NCI-H524 treated with DMSO at 0.1 percent for 48 hours (cell line): ENCODE measurements around the gene ANTXR1.

Experiments
- DNase-seq: peaks from one replicate; lab custom pipeline; 2025; lab: John Stamatoyannopoulos, UW

Gene ANTXR1

DNA sequence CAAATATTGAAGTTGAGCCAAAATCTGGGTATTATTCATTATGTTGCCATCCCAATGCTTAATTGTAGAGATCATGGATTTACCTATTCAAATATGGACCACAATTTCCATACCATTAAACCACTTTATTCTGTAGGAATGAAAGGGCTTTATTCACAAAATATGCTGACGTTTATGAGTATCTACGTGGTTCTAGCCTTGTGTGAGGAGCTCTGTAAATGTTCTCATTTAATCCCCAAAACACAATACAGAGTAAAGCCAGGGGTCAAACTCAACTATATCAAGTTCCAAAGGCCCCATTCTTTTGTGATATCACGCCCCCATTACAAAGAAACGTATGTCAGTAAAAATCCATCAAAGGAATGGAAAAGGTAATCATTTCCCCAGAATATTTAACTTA lies 61.9 kb downstream of the ANTXR1 start:
- no peak for DNase-seq

DNA sequence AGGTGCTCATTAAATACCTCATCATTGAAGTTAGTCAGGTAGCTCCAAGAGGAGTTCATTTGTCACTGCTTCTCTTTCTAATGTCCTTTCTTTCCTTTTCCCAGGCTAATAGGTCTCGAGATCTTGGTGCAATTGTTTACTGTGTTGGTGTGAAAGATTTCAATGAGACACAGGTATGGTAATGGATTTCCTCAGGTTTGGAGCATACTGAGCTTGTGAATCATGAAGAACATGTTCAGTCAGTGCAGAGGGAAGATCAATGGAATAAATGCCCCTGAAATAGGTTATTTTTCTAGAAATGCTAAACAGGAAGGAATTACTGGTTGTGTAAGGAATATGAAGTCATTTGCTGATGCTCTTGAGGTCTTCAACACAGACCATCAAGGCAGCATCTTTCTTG lies 62.5 kb downstream of the ANTXR1 start:
- no peak for DNase-seq

DNA sequence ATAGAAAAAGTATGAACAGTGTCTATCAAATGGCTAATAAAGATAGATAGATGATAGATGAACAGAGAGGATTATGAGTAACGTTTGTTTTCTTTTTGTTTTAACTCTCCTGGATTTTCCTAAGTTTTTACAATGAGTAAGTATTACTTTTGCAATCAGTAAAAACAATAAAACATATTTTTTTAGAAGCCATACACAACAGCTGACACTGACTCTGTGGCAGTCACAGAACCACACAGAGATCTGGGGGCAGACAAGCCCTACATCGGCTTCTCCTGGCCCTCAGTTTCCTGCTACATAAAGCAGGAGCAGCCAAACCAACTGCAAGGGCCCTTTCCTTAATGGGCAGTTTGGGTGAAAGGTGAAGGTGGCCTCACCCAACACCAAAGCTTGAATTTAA lies 63.6 kb downstream of the ANTXR1 start:
- no peak for DNase-seq

DNA sequence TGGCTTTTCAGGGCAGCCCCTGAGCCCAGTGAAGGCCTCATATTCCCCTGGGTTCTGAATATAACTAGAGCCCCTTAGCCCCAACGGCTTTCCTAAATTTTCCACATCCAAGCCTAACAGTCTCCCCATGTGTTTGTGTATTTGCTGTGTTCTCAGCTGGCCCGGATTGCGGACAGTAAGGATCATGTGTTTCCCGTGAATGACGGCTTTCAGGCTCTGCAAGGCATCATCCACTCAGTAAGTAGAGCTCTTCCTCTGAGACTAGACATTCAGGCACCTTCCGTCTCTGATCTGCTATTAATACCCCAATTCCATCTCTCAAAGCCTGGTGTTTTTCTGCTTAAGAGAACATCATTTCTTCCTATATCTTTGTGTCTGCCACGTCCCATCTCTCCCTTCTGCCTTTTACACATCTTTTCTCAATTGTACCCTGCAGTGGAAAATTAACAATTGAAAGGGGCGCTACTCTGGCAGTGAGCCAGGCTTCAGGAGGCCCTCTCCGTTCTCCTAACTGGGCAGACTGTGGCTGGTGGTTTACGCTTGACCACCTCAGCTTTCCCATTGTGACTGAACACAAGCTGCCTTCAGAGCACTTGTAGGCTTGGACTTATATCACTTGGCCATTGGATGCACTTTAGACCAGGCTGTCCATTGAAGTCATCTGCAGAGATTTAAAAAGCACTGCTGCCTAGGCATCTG lies 64.4 kb downstream of the ANTXR1 start:
- no peak for DNase-seq

DNA sequence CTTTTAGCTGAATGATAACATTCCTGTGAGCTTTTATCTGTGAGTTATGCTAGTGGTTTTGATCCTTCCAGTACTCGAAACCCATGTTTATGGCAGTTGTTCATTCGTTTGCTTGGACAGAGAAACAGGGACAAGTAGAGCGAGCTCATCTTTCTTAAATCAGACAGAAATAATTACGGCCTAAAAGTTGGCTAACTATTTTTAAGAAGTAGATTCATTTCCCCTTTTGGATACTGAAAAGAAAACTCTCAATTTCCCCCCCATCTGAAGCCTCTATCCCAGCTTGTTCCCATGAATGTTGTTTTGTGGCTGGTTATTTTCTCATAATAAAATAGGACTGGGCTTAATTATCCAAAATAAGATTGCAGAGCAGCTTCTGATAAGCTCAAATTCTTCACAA lies 67.1 kb downstream of the ANTXR1 start:
- DNase-seq: no peak

DNA sequence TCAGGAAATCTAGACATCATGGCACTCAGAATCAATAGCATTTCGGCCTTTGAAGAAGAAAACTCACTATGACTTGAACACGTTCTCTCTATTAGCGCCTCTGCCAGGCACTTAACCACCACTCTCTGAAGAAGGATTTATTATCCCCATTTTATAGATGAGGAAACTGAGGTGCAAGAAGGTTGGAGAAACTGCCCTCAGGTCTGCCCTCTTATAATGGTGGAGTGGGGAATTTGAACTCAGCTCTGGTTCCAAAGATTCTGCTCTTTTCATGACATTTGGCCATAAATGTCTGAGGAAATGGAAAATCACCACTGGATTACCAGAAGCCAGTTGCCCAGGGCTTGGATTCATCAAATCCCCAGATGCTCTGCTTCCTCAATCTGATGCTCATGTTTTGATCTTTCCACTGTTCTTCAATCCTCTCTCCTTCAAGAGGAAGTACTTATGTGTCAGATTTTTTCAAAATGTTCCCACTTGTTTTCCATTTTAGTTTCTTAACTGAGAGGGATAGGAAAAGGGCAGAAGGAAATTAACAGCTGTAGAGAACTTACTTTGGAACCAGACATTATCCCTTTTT lies 68.1 kb downstream of the ANTXR1 start:
- DNase-seq: no peak

DNA sequence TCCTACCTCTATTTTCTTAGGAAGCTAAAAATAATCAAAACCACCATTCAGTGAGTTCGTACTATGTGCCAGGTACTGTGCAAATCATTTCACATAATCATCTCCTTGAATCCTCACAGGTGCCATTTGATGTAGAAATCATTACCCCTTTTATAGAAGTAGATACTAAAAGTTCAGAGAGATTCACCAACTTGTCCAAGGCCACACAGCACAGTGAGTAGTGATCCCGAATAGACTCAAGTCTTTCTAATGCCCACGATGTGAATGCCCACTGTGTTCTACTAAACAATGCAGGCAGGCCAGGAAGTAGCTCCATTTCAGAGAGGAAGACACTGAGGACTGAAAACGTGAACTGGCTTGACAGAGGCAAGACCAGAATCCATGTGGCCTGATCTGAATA lies 68.8 kb downstream of the ANTXR1 start:
- no peak for DNase-seq

DNA sequence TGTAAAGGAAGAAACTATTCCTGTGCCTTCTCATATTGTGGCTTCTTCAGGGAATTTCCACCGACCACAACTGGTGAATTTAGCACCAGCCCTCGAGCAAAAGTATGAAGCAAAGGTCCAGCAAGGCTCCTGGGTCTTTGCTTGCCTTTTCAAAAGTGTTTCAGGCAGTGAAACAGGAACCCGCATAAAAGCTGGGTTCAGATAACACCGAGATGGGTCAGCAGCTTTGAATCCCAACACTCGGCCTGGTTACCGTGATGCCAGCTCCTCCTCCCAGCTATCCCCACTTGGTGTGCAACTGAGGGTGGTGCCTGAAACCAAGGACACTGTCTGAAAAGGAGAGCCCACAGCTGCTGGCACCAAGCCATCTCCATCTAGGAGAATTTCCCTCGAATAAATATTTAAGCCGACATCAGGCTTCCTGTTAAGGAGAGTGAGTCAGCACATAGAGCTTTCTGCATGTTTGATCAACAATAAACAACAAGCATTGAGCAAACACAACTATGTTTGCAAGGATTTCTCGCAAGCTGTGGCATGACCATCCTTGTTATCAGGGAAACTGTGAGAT lies 69.5 kb downstream of the ANTXR1 start:
- DNase-seq: no peak

DNA sequence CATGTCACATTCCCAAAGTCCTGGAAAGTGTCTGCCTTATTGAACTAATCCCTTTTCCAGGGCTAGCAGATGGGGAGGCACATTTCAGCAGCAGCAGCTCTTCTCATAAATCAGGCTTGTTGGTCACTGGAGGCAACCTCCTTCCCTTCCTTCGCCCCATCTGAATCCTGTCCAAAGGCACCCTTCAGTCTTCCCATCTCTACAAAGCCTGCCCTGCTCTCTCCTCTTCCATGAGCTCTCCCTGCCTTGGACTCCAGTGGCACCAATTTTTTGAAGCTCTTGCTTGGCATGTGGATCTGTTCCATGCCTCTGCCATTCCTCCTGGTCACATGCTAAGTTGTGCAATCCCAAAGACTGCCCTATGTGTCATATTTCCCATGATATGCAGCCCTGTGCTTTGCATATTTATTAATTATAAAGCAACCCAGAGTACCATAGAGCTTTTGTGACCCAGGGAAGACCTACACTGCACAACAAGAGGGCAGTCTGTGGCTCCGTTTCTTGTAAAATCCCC lies 70.3 kb downstream of the ANTXR1 start:
- DNase-seq: no peak

DNA sequence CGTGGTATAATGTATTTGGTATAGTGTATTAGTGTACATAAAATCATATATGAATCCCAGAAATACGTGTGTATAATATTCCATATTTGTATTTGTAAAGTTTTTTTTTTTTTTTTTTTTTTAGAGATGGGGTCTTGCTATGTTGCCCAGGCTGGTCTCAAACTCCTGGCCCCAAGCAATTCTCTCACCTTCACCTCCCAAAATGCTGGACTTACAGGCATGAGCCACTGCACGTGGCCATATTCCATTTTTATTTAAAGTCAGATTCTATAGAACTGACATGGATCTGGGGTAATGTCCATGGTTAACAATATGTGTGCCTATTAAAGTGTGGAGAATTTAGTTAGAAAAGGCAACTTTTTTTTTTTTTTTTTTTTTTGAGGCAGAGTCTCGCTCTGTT lies 71.5 kb downstream of the ANTXR1 start:
- no peak for DNase-seq

DNA sequence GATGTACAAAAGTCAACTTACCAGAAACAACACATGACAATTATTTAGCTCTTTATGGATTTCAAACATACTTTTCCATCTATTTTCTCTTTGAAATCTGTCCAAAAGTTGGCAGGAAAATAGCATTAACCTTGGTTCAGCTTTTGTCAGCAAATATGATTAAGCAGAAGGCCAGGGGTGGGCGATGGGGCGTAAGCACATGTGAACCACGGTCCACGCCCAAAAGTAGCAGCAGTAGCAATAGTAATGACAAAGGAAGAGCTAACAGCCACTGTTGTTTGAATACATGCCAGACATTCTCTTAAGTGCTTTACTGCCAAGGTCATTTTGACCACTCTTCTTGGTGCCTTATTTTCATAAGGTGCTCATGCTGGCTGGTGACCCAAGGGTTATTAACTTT lies 73.5 kb downstream of the ANTXR1 start:
- DNase-seq: no peak

DNA sequence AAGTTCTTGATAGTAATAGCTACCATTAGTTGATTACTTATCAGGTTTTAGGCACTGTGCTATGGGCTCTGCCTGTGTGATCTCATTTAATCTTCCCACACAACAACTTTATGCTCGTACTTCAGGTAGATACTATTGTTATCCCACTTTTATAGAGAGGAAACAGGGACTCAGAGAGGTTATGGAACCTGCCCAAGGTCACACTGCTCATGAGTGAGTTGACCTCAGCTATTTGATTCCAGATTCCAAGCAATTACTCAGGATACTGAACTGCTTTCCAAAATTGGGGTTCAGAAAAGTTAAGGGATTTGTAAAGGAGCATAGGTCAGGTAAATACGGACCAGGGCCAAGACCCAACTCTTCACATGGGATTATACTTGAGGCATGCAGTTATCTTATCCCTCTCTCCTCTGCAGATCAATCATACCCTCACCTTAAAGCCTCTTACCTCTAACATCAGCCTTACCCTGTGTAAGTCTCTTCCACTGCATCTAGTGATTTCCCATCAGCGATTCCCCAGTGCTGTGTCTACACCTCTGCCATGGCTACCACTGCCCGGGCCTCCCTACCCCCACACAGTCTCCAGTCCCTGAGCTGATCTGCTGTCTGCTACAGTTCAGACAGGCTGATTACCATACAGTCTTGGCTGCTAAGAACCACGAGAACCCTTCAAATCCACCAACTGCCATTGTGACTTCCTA lies 74.4 kb downstream of the ANTXR1 start:
- DNase-seq: no peak

DNA sequence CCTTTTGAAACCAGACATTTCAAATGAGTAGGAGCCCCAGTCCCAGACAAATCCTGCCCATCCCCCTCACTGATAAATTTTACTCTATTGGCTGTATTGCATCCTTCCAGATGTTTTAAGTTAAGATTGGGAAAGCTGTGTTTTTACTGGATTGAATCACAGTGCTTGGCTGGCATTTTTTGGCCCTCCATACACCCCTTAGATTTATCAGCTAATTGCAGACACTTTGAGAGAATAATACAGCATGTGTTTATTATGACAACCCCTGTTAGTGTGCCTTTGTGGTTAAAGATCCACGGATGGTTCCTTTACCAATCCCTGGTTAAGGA lies 74.9 kb downstream of the ANTXR1 start:
- DNase-seq: no peak

DNA sequence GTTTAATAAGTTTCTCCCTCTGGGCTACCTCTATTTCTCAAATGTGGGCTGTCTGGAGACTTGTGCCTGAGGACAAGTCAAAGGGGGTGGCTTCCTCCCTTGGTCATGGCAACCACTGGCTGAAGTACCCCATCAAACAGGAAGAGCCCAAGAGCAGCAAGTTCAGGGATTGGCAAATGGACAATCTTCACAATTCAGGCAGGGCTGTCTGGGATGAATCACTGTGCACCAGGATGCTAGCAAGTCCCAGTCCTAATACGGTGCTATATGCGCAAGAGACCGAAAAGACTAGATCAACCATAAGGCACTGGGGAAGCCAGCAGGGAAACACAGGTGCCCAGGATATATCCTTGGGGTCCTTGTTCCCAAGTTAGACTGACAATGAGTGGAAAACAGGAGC lies 75.5 kb downstream of the ANTXR1 start:
- no peak for DNase-seq

DNA sequence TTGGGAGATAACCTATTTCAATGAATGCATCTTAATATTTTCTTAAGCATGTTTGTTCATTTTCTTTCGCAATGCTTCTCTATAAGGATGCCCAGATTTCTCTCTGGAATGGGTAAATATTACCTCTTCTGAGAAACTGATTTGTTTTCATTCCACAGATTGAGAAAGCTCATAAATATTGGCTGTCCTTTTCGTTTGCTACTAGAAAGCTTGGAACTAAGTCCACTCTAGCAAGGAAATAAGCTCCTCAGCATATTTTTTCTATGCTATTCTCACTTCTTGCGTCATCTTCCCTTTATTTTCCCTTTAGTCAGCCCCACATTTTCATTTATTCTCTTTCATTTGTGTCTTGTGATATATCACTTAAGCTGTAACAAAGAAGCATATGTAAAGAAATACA lies 76.3 kb downstream of the ANTXR1 start:
- DNase-seq: no peak

DNA sequence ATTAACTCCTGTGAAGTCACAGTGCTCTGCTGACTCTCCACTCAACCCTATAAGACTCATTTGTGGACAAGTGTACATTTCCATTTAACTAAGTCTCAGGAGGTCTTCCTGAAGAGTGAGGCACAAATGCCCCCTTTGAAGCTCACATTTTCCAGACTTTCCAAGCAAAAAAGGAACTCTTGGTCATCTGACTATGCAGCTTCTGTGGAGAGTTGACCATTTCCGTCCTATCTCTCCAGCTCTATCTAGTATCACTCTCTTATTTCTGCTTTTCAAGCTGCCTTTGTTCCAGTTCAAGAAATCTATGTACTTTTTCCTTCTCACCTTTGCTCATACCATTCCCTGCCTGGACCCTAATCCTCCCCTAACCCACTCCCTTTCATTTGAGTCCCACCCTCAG lies 77.0 kb downstream of the ANTXR1 start:
- no peak for DNase-seq

DNA sequence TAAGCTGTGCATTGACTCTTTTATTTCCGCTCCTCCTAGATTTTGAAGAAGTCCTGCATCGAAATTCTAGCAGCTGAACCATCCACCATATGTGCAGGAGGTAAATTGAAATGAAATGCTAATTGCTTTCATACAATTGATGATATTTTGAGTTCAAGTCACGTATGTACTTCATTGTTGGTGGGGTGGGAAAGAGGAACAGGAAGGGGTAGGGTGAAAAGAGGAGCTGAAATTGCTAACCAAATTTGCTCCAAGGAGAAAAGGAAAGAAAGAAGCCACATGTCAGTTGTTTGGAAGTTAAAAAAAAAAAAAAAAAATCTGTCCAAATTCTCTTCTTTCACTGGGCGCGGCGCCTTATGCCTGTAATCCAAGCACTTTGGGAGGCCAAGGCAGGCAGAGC lies 77.8 kb downstream of the ANTXR1 start:
- no peak for DNase-seq

DNA sequence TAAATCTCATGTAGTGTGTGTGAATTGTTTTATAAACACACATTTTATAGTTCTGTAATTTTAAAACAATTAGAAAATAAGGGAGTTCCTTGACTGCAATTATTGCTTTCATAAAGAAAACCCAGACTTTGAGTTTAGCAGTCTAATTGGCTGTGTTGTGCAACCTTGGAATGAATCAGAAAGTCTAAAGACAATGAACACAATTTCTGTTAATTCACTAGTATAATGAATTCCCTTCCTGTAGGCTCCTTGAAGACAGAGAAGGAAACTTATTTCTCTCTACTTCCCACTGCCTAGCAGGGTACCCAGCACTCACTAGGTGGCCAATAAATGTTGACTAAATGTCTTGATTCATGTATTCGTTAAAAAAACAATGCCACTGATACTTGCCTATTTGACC lies 79.9 kb downstream of the ANTXR1 start:
- DNase-seq: no peak

DNA sequence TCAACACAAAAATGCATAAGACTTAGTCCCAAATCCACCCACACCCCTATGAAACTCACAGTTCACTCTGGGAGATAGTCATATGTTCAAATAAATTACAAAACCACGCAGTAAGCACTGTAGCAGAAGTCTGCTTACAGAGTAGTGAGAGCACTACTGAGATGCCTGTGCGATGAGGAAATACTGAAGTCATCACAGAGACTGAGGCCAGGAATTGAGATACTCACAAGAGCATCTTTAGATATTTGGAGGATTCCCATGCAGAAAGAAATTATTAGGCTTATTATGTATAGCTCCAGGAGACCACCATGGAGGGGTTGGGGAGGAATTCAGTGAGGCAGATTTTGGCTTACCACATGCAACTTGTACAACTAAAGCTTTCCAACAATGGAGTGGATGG lies 82.3 kb downstream of the ANTXR1 start:
- DNase-seq: no peak

DNA sequence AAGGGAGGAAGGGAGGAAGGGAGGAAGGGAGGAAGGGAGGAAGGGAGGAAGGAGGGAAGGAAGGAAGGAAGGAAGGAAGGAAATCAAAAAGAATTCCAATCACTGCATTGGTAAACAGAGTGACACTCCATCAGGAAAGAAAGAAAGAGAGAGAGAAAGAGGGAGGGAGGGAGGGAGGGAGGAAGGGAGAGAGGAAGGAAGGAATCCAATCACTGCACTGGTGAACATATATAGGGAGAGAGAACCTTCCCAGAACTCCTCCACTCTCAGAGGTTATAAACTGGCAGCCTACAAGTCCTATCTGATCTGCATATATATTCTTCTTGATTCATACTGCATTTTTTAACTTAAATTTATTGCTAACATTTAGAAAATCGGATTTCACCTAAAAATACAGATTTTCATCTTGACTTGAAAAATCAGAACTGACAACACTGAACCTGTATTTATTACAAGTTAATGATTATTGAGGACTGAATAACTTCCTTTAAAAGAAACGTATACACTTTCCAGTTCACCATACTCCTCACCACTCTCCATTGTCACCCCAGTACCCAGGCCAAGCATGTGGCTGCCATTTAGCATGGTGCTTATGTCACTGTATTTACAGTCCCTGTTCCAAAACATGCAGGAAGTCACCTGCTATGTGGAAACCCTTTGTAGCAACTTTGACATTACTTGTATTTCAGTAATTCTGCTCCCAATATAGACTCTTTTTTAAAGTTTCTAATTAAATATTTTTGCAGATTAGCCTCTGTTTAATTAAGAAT lies 83.5 kb downstream of the ANTXR1 start:
- no peak for DNase-seq

DNA sequence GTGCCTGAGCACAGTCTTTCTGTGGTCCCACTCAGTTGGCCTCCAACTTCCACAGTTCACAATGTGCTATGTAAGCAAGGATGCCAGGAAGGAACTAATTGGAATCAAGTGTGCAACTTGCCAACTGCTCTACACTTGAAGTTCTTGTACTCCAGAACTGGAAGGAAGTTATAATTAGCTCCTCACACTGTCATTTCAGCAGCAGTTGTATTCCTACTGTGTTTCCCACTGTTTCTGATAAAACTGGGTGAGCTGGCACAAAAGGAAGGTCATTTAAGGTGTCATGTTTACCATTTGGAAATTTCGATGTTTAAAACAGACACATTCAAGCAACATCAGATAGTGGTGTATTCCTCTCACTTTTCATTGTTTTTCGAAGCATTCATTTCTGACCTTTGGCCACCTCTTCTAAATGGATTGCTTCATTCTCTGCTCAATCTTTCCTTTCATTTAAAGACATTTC lies 84.2 kb downstream of the ANTXR1 start:
- no peak for DNase-seq

DNA sequence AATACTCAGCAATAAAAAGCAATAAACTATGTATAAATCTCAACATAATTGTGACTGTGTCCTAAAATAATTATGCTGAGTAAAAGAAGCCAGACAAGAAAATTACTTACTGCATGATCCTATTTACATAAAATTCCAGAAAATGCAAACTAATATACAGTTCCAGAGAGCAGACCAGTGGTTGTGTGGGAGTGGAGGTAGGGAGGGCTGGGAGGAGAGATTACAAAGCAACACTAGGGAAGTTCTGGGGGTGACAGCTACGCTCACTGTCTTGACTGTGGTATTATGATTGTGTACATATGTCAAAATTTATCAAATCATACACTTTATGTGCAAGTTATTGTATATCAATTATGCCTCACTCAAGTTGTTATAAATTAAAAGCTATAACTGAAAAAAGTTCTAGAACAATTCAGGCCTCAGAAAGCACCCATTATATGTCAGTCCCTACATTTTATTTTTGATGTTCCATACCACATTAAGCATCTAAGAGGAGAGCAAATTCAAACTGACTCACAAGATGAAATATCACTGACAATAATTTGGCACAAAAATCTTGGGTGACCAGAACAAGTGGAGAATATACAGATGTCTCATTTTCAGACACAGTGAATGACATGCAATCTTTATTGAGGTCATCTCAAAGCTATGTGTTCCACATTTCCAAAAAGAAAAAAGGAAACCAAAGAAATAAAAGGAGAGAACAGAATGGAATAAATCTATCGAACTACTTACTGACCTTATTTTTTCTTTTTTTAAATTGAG lies 85.1 kb downstream of the ANTXR1 start:
- no peak for DNase-seq
